ENCODE data around the gene UGT1A6. TPM values are rescaled to one million over a fixed set of nuclear protein-coding genes. Genes with fewer than 3 reads are reported as not detected.
"Not testable (repeated sequence)": the region's sequence is repeated elsewhere in the genome, so short reads cannot be mapped to it uniquely, and the experiment has no call there.

The UGT1A6 gene
- total RNA-seq, 1 donor from 2014 or later = 0.13 TPM

DNA sequence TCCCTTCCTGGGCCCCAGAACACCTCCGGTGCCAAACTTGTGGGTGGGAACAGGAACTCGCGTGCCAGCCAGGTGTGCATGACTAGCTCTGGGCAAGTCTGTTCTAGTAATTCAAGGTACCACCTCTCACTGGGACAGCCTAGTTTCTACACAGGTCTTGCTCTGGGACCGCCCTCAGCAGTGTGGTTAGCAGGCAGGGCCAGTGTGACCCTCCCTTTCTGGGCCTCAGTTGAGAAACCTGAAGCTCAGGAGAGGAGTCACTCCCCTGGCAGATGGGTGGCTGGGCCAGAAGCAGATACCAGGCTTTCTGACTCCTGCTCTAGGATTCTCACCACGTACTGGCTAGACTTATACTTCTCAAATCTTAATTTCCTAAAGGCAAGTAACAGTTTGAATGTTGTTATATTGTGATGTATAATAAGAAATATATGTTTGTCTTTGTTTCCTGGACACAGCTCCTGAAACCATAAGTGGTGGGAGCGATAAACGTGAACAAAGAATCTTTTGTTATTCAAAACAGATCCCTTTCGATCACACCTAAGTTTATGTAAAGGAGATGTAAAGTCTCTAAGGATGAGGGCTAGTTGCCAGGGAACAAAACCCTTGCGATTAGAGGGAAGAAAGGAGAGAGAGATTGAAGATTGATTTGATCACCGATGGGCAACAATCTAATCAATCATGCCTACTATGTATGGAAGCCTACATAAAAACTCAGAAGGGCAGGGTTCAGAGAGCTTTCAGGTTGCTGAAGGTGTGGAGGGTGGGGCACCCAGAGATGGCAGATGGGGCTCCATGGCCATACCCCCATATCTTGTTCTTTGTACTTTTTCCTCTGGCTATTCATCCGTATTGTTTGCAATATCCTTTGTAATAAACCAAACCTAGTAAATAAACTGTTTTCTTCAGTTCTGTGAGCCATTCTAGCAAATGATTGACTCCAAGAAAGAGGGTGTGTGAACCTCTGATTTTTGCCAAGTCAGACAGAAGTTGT, 952 bp upstream of the UGT1A6 start:
- no peak for DNase-seq (ENCODE audit: low read depth)
- TF ChIP-seq, protein P1, sequence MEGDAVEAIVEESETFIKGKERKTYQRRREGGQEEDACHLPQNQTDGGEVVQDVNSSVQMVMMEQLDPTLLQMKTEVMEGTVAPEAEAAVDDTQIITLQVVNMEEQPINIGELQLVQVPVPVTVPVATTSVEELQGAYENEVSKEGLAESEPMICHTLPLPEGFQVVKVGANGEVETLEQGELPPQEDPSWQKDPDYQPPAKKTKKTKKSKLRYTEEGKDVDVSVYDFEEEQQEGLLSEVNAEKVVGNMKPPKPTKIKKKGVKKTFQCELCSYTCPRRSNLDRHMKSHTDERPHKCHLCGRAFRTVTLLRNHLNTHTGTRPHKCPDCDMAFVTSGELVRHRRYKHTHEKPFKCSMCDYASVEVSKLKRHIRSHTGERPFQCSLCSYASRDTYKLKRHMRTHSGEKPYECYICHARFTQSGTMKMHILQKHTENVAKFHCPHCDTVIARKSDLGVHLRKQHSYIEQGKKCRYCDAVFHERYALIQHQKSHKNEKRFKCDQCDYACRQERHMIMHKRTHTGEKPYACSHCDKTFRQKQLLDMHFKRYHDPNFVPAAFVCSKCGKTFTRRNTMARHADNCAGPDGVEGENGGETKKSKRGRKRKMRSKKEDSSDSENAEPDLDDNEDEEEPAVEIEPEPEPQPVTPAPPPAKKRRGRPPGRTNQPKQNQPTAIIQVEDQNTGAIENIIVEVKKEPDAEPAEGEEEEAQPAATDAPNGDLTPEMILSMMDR (IDR thresholded peaks at IDR 0.05; ENCODE audit: insufficient read depth, low read length, poor library complexity, severe bottlenecking) = no peak
- no peak overlapping the region for H3K4me3 ChIP-seq (ENCODE audit: low read depth, low read length)

DNA sequence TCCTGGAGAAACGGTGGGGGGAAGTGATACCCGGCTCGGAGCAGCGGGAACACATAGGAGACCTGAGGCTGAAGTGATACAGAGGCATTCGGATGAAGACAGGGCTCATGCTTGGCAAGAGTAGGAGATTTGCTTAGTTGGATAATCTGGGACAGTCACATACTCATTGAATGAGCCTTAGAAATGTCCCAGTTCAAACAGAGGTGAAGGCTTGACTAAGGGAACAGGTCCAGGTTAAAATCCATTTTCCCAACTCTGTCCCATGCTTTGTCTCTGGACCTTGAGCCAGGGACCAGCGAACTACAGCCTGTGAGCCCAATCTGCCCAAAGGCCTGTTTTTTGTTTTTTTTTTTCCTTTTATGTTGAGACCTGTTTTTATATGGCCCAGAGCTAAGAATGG, 1.3 kb downstream of the UGT1A6 start:
- TF ChIP-seq, protein P1 (IDR thresholded peaks at IDR 0.05; ENCODE audit: insufficient read depth, low read length, poor library complexity, severe bottlenecking) = no peak

More for the DNA sequence above, 952 bp upstream of the UGT1A6 start:
- H3K27me3 ChIP-seq (ENCODE audit: control insufficient read depth, insufficient read depth, low read length) = no peaks in the 10 kb centered on the region
- no peaks in the 10 kb centered on the region for H3K36me3 ChIP-seq (ENCODE audit: control insufficient read depth, insufficient read depth, low read length)

DNA sequence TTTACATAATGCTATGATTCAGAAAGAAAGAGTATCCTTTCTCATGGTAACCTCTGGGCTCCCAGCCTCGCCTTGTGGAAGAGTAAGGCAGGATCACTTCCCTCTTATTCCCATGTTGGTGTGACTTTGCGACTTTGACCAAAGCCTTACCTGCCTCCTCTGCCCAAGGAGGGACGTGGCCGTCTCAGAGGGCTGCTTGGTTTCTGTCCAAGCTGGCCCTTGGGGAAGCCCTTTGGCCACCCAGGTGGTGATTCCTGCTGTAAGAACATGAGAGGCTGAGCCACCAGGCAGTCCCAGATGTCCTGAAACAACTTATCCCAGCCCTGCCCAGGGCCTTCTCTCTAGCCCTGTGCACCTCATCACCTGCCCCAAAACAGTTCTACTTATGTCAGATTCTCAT, 6.0 kb downstream of the UGT1A6 start:
- DNase-seq (ENCODE audit: low read depth) = no peak
- H3K36me3 ChIP-seq (ENCODE audit: control insufficient read depth, insufficient read depth, low read length) = no peaks in the 10 kb centered on the region
- TF ChIP-seq, protein P1 (IDR thresholded peaks at IDR 0.05; ENCODE audit: insufficient read depth, low read length, poor library complexity, severe bottlenecking) = no peak
- H3K4me3 ChIP-seq (ENCODE audit: low read depth, low read length) = no peak overlapping the region
- no peaks in the 10 kb centered on the region for H3K27me3 ChIP-seq (ENCODE audit: control insufficient read depth, insufficient read depth, low read length)

More for the DNA sequence above, 1.3 kb downstream of the UGT1A6 start:
- DNase-seq (ENCODE audit: low read depth) = no peak
- Histone ChIP-seq H3K4me3 (ENCODE audit: low read depth, low read length) (no peak overlapping the region), H3K36me3 (ENCODE audit: control insufficient read depth, insufficient read depth, low read length) (no peaks in the 10 kb centered on the region), H3K27me3 (ENCODE audit: control insufficient read depth, insufficient read depth, low read length) (no peaks in the 10 kb centered on the region)

DNA sequence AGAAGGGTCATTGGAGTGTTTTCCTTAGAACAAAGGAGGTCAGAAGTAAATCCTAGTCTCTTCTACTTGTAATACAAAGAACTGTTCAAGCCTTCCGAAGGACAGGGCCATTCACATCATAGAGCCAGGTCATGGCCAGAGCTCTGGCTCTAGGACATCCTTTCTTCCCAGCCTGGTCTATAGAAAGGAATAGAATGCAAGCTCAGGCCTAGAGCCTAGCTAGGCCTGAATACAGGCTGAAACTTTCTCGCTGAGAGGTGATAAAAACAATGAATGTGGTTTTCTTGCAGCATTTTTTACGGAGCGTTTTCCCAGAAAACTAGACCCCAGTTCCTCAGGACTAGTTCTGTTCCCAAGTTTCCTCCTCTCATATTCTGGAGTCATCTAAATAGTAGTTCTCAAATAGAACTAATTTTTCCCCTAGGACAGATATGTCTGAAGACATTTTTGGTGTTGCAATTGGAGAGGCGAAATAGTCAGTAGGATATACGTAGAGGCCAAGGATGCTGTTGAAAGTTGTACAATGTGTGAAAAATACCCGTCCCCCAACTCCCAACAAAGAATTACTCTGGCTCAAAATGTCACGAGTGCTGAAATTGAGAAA, 6.8 kb downstream of the UGT1A6 start:
- Histone ChIP-seq H3K4me3 (ENCODE audit: low read depth, low read length) (no peak overlapping the region), H3K27me3 (ENCODE audit: control insufficient read depth, insufficient read depth, low read length) (no peaks in the 10 kb centered on the region), H3K36me3 (ENCODE audit: control insufficient read depth, insufficient read depth, low read length) (no peaks in the 10 kb centered on the region)
- TF ChIP-seq, protein P1 (IDR thresholded peaks at IDR 0.05; ENCODE audit: insufficient read depth, low read length, poor library complexity, severe bottlenecking) = no peak
- DNase-seq (ENCODE audit: low read depth) = no peak

DNA sequence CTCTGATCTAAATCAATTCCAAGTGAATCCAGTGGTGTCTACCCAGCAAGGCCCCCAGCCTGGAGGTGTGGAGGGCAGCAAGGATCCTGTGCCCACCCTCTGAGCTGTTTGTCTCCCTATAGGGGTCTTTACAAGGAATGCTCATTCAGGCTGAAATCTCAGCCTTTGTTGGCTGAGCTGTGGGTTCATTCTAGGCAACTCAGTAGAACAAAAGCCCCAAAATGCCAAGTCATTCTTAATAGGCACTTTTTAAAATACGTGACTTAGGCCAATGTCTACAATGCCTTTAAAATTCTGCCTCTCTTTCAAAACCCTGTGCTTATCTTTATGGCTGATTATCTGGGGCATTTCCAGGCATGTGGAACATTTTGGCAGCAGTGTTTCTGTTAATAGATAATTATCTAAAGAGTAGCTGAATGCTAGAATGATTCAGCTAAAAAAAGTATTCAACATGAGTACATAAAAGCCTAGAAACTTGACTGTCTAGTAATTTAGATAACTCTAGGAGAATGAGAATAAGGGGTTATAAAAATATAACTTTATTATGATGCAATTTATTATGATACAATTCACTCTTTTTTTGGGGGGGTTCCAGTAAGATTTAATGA, 7.4 kb downstream of the UGT1A6 start:
- peak; percentile 57 for DNase-seq (ENCODE audit: low read depth)
- no peaks in the 10 kb centered on the region for H3K27me3 ChIP-seq (ENCODE audit: control insufficient read depth, insufficient read depth, low read length)
- no peaks in the 10 kb centered on the region for H3K36me3 ChIP-seq (ENCODE audit: control insufficient read depth, insufficient read depth, low read length)
- H3K4me3 ChIP-seq (ENCODE audit: low read depth, low read length) = no peak overlapping the region
- TF ChIP-seq, protein P1 (IDR thresholded peaks at IDR 0.05; ENCODE audit: insufficient read depth, low read length, poor library complexity, severe bottlenecking) = no peak

DNA sequence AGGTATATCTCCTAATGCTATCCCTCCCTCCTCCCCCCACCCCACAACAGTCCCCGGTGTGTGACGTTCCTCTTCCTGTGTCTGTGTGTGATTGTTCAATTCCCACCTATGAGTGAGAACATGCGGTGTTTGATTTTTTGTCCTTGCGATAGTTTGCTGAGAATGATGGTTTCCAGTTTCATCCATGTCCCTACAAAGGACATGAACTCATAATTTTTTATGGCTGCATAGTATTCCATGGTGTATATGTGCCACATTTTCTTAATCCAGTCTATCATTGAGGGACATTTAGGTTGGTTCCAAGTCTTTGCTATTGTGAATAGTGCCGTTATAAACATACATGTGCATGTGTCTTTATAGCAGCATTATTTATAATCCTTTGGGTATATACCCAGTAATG, 8.2 kb downstream of the UGT1A6 start:
- DNase-seq (ENCODE audit: low read depth); H3K27me3 ChIP-seq (ENCODE audit: control insufficient read depth, insufficient read depth, low read length); H3K4me3 ChIP-seq (ENCODE audit: low read depth, low read length); H3K36me3 ChIP-seq (ENCODE audit: control insufficient read depth, insufficient read depth, low read length): not testable (repeated sequence)
